ENCODE data around the gene ULBP1. TPM values are rescaled to one million over a fixed set of nuclear protein-coding genes. Genes with fewer than 3 reads are reported as not detected.
A peak's percentile ranks its signal among the peaks of the same experiment; 100 is the strongest.
"Not testable (repeated sequence)": the region's sequence is repeated elsewhere in the genome, so short reads cannot be mapped to it uniquely, and the experiment has no call there.

ULBP1 gene
- total RNA-seq: under 1 TPM in 1 of 2 donors, not detected in 1; 0.09 TPM
- long read RNA-seq: 0 reads

- DNase-seq (peak; percentile 66 to 72), ATAC-seq (peak; percentile 88)
- intact Hi-C loops (cut with DNase I, micrococcal nuclease): no loop called here
Observed at GRCh38 chr6:149963462-149964307, at the start of gene ULBP1. Gene ULBP1, plus strand, starts transcription at chr6:149963943. Its CDS starts 107 bp downstream, at chr6:149964050.

- intact Hi-C loops (cut with DNase I, micrococcal nuclease): no loop called here
- ATAC-seq (no peak), DNase-seq (no peak)
Observed at GRCh38 chr6:149915970-149916865, 47.5 kb upstream of the ULBP1 start.

GRCh38 chr6:149917679-149918078 lies 46.1 kb upstream of the ULBP1 start:
- intact Hi-C loops (cut with DNase I, micrococcal nuclease): no loop called here
- ATAC-seq: no peak
- no peak for DNase-seq

- intact Hi-C loops (cut with DNase I, micrococcal nuclease): no loop called here
- DNase-seq (no peak), ATAC-seq (no peak)
Observed at GRCh38 chr6:149918151-149918905, 45.4 kb upstream of the ULBP1 start.

- DNase-seq: not testable (repeated sequence)
Observed at GRCh38 chr6:149919126-149919833, 44.5 kb upstream of the ULBP1 start.

GRCh38 chr6:149919834-149920225 lies 43.9 kb upstream of the ULBP1 start:
- no peak for ATAC-seq
- intact Hi-C loops (cut with DNase I, micrococcal nuclease): loop anchor here (10.0 kb wide), 2 partner anchors 75 to 205 kb away; partner anchors contain the start of gene LATS1 (in 1 of the 2)
- no peak for DNase-seq

More at GRCh38 chr6:149919126-149919833, 44.5 kb upstream of the ULBP1 start:
- intact Hi-C loops (cut with DNase I, micrococcal nuclease); ATAC-seq: not testable (repeated sequence)

GRCh38 chr6:149921361-149921760 lies 42.4 kb upstream of the ULBP1 start:
- intact Hi-C loops (cut with DNase I, micrococcal nuclease): loop anchor here (10.0 kb wide), 2 partner anchors 77 to 207 kb away; partner anchors contain the start of gene LATS1 (in 1 of the 2)
- ATAC-seq (no peak), DNase-seq (no peak)

GRCh38 chr6:149922091-149922490 lies 41.7 kb upstream of the ULBP1 start:
- intact Hi-C loops (cut with DNase I, micrococcal nuclease): loop anchor here (10.0 kb wide), 2 partner anchors 77 to 207 kb away; partner anchors contain the start of gene LATS1 (in 1 of the 2)
- not testable (repeated sequence) for DNase-seq, ATAC-seq

- ATAC-seq (peak; percentile 83), DNase-seq (peak; percentile 88 to 92)
- intact Hi-C loops (cut with DNase I, micrococcal nuclease): loop anchor here (10.0 kb wide), 2 partner anchors 78 to 208 kb away; partner anchors contain the start of gene LATS1 (in 1 of the 2)
Observed at GRCh38 chr6:149922642-149923326, 41.0 kb upstream of the ULBP1 start, which contains the start of gene RAET1G. Gene RAET1G, minus strand, starts transcription at chr6:149923121. Its CDS starts 111 bp downstream, at chr6:149923010.

GRCh38 chr6:149923327-149923986 lies 40.3 kb upstream of the ULBP1 start:
- no peak for DNase-seq

GRCh38 chr6:149924206-149924932 lies 39.4 kb upstream of the ULBP1 start:
- intact Hi-C loops (cut with DNase I, micrococcal nuclease): loop anchor here (10.0 kb wide), 2 partner anchors 80 to 210 kb away; partner anchors contain the start of gene LATS1 (in 1 of the 2)

More at GRCh38 chr6:149923327-149923986, 40.3 kb upstream of the ULBP1 start:
- ATAC-seq: no peak
- intact Hi-C loops (cut with DNase I, micrococcal nuclease): loop anchor here (10.0 kb wide), 2 partner anchors 79 to 209 kb away; partner anchors contain the start of gene LATS1 (in 1 of the 2)

GRCh38 chr6:149924933-149925252 lies 38.9 kb upstream of the ULBP1 start:
- intact Hi-C loops (cut with DNase I, micrococcal nuclease): loop anchor here (5.0 to 10.0 kb wide), 3 partner anchors 80 to 210 kb away; partner anchors contain the start of gene LATS1 (in 1 of the 2)
- no peak for ATAC-seq
- DNase-seq: no peak

More at GRCh38 chr6:149924206-149924932, 39.4 kb upstream of the ULBP1 start:
- no peak for DNase-seq
- ATAC-seq: no peak

GRCh38 chr6:149925253-149925973 lies 38.3 kb upstream of the ULBP1 start:
- peak; percentile 49 for DNase-seq
- peak; percentile 48 for ATAC-seq
- intact Hi-C loops (cut with DNase I, micrococcal nuclease): loop anchor here (5.0 to 10.0 kb wide), 3 partner anchors 81 to 211 kb away; partner anchors contain the start of gene LATS1 (in 1 of the 2)

- peak; percentile 87 to 95 for DNase-seq
- ATAC-seq: peak; percentile 89
- intact Hi-C loops (cut with DNase I, micrococcal nuclease): loop anchor here (5.0 to 10.0 kb wide), 3 partner anchors 81 to 211 kb away; partner anchors contain the start of gene LATS1 (in 1 of the 2)
Observed at GRCh38 chr6:149925974-149926777, 37.6 kb upstream of the ULBP1 start.

All from left colon (tissue), 2 donors.